Endothelial cell of umbilical vein (primary cell): Measurements from ENCODE around the gene ASB2. TPM values are rescaled to one million over a fixed set of nuclear protein-coding genes. Genes with fewer than 3 reads are reported as not detected.

Experiments
- BruUV-seq: library from RNA; stranded (reverse); fragments of 400-500 nt; replicated peaks from 2 replicates; lab custom pipeline; 2021; lab: Mats Ljungman, UMichigan
- CTCF ChIA-PET: fragments of 300-600, 350-600 bp; sonication (Branson Sonifier 250); formaldehyde crosslinking; loops from one replicate; lab custom pipeline; 2021; ENCODE audit warnings: antibody characterized with exemption, inconsistent platforms; lab: Charles Lee
- POLR2A ChIA-PET: fragments of 300-600, 350-600 bp; sonication (Branson Sonifier 250); formaldehyde crosslinking; loops from one replicate; lab custom pipeline; 2021; ENCODE audit warnings: antibody characterized with exemption, inconsistent platforms; lab: Charles Lee
- DNase-seq: peaks from one replicate; pipeline ENCODE4 v3.0.0-alpha.2; 2011; ENCODE audit warnings: low read depth, low spot score
- FAIRE-seq: peaks from 2 replicates; lab custom pipeline; 2011; peaks lifted over from hg19 to GRCh38; lab: Jason Lieb, UNC
- H2AFZ ChIP-seq: 2 replicates; pipeline ENCODE4 v1.6.0; 2012; ENCODE audit warnings: low read depth, low read length, control low read depth, inconsistent platforms
- H3K27ac ChIP-seq: 2 replicates; pipeline ENCODE4 v1.5.1; 2011; ENCODE audit warnings: low read depth, mild to moderate bottlenecking, control low read depth, low read length, moderate library complexity; ENCODE audit not compliant: insufficient read depth
- H3K27me3 ChIP-seq, 2 experiments: 2 replicates each; pipeline versions ENCODE4 v1.6.0 to v1.6.1; 2011; ENCODE audit warnings: low read length in 2 of 2, mixed read lengths in 1 of 2; ENCODE audit not compliant: control insufficient read depth in 2 of 2, insufficient read depth in 2 of 2
- H3K36me3 ChIP-seq, 2 experiments: 2 replicates in 1 of 2; 3 replicates in 1 of 2; pipeline ENCODE4 v1.5.1; 2011; ENCODE audit warnings: low read length in 2 of 2, mild to moderate bottlenecking in 1 of 2, moderate library complexity in 1 of 2; ENCODE audit not compliant: control insufficient read depth in 2 of 2, insufficient read depth in 2 of 2; ENCODE audit errors: extremely low read depth in 1 of 2
- H3K4me1 ChIP-seq: 3 replicates; pipeline ENCODE4 v1.5.1; 2011; ENCODE audit warnings: mild to moderate bottlenecking, low read length; ENCODE audit not compliant: control insufficient read depth, insufficient read depth; ENCODE audit errors: extremely low read depth
- H3K4me2 ChIP-seq: 2 replicates; pipeline ENCODE4 v1.6.1; 2011; ENCODE audit warnings: low read length, control low read depth, mixed read lengths; ENCODE audit not compliant: insufficient read depth
- H3K4me3 ChIP-seq, 3 experiments: fragments of 200-600 bp in 1 of 3; sonication (generic), shearing (Covaris generic) in 1 of 3; replicated peaks in 1 of 3; 2 replicates each; pipeline ENCODE4 v1.5.1; 2011 to 2016; ENCODE audit warnings: control low read depth in 3 of 3, low read length in 3 of 3, mild to moderate bottlenecking in 2 of 3, inconsistent platforms in 1 of 3, low read depth in 1 of 3, moderate library complexity in 1 of 3; ENCODE audit not compliant: insufficient read depth in 1 of 3
- H3K79me2 ChIP-seq: 2 replicates; pipeline ENCODE4 v1.6.0; 2012; ENCODE audit warnings: low read length, inconsistent platforms; ENCODE audit not compliant: control insufficient read depth, insufficient read depth
- H3K9ac ChIP-seq: replicated peaks from 2 replicates; pipeline ENCODE3; 2011; ENCODE audit warnings: low read length, control low read depth; ENCODE audit not compliant: insufficient read depth; ENCODE audit errors: extremely low read depth
- H3K9me1 ChIP-seq: replicated peaks from 3 replicates; pipeline ENCODE4 v1.6.0; 2011; ENCODE audit warnings: mild to moderate bottlenecking, low read length; ENCODE audit not compliant: control insufficient read depth, insufficient read depth; ENCODE audit errors: extremely low read depth
- H3K9me3 ChIP-seq: replicated peaks from 2 replicates; pipeline ENCODE4 v1.5.1; 2012; ENCODE audit warnings: low read length, inconsistent platforms; ENCODE audit not compliant: control insufficient read depth, insufficient read depth
- H4K20me1 ChIP-seq: replicated peaks from 2 replicates; pipeline ENCODE3; 2011; ENCODE audit warnings: mild to moderate bottlenecking, low read length; ENCODE audit not compliant: control insufficient read depth, insufficient read depth; ENCODE audit errors: extremely low read depth
- CTCF ChIP-seq, 2 donors: IDR thresholded peaks; 1 replicate in 1 of 2; 2 replicates in 1 of 2; pipeline ENCODE4 v1.5.1; 2011; ENCODE audit warnings: low read length in 2 of 2, mild to moderate bottlenecking in 2 of 2, moderate library complexity in 2 of 2, control low read depth in 1 of 2, inconsistent platforms in 1 of 2, low read depth in 1 of 2; ENCODE audit not compliant: insufficient read depth in 1 of 2; ENCODE audit errors: extremely low read depth in 1 of 2
- EZH2 ChIP-seq: IDR thresholded peaks from 2 replicates; pipeline ENCODE4 v1.6.1; 2012; ENCODE audit warnings: borderline replicate concordance, low read depth, mild to moderate bottlenecking, moderate library complexity, low read length, inconsistent platforms; ENCODE audit not compliant: severe bottlenecking
- FOS ChIP-seq: IDR thresholded peaks from 2 replicates; pipeline ENCODE4 v1.6.1; 2011; ENCODE audit warnings: mild to moderate bottlenecking, low read length, moderate library complexity, borderline replicate concordance; ENCODE audit not compliant: insufficient read depth
- GATA2 ChIP-seq: IDR thresholded peaks from 2 replicates; pipeline ENCODE4 v1.7.0; 2011; ENCODE audit warnings: low read depth, mild to moderate bottlenecking, moderate library complexity, mixed read lengths, low read length; ENCODE audit not compliant: insufficient read length, insufficient read depth
- JUN ChIP-seq: IDR thresholded peaks from 2 replicates; pipeline ENCODE4 v1.6.1; 2011; ENCODE audit warnings: borderline replicate concordance, low read depth; ENCODE audit not compliant: insufficient read length, insufficient read depth
- MAX ChIP-seq: IDR thresholded peaks from 2 replicates; pipeline ENCODE4 v1.6.1; 2011; ENCODE audit not compliant: insufficient read depth, insufficient read length
- MYC ChIP-seq: IDR thresholded peaks from one replicate; pipeline ENCODE4 v1.6.1; 2011; ENCODE audit warnings: mild to moderate bottlenecking, low read depth, low read length
- POLR2A ChIP-seq: IDR thresholded peaks from 2 replicates; pipeline ENCODE4 v1.6.1; 2012; ENCODE audit warnings: low read depth, mild to moderate bottlenecking, control low read depth, low read length
- POLR2AphosphoS5 ChIP-seq: IDR thresholded peaks from 2 replicates; pipeline ENCODE4 v1.6.1; 2012; ENCODE audit warnings: low read depth, mild to moderate bottlenecking, control low read depth, low read length, moderate library complexity; ENCODE audit not compliant: insufficient read depth
- dilution Hi-C: fragments of 300-500 bp; cut with MboI; formaldehyde crosslinking; loops from one replicate; pipeline ENCODE4 v1.15.0; 2019; ENCODE audit warnings: low sequenced_read_pairs; ENCODE audit not compliant: extremely low pct_ligation_motif_present
- intact Hi-C: fragments of 100-400 bp; cut with micrococcal nuclease; formaldehyde crosslinking; loops from one replicate; pipeline ENCODE4 v1.10.0; 2022
- polyA plus RNA-seq, 4 experiments: library from polyadenylated mRNA; depleted of rRNA in 3 of 4; stranded (reverse) in 3 of 4; unstranded in 1 of 4; fragments of >200 nt; gene quantifications; 2 replicates each; pipeline versions ENCODE4 v1.2.1 to v1.2.3, GENCODE V29; 2011 to 2012; ENCODE audit warnings: missing spikeins in 1 of 4
- total RNA-seq: library from RNA; stranded (reverse); gene quantifications from 2 replicates; pipeline ENCODE4 v1.2.3, GENCODE V29; 2021

The ASB2 gene
- total and polyA plus RNA-seq, 2 donors (not counting 3 experiments of a cell fraction or from before 2014, with no cell fraction given): not detected

- H2AFZ ChIP-seq: no peak overlapping the region
- no peak overlapping the region for H3K4me3 ChIP-seq
- H3K4me2 ChIP-seq: no peak overlapping the region
- no peak for FAIRE-seq
- intact Hi-C loops: no loop called here
- H4K20me1 ChIP-seq: no peaks in the 10 kb centered on the region
- DNase-seq: no peak
- POLR2A ChIA-PET: no interaction called here
- H3K27ac ChIP-seq: no peak overlapping the region
- H3K27me3 ChIP-seq: no peaks in the 10 kb centered on the region
- H3K9me3 ChIP-seq: no peaks in the 10 kb centered on the region
- no peaks in the 10 kb centered on the region for H3K4me1 ChIP-seq
- no peak overlapping the region for H3K9ac ChIP-seq
- TF ChIP-seq FOS (no peak), MYC (no peak), JUN (no peak), MAX (no peak), GATA2 (no peak), POLR2A (no peak), CTCF (IDR thresholded peaks at IDR 0.05; ENCODE audit: extremely low read depth in 1 of 2, insufficient read depth in 1 of 2, low read depth in 1 of 2, low read length in 2 of 2) (no peak), POLR2AphosphoS5 (no peak), EZH2 (no peak)
- CTCF ChIA-PET: interaction anchor here (1.6 kb wide), 1 partner anchor 10 kb away, joined by 4 read pairs; no protein-coding TSS in a partner anchor
- dilution Hi-C loops: no loop called here
- H3K79me2 ChIP-seq: no peaks in the 10 kb centered on the region
- H3K9me1 ChIP-seq: no peaks in the 10 kb centered on the region
- H3K36me3 ChIP-seq: no peaks in the 10 kb centered on the region
- BruUV-seq: no TSS peak
Measured at GRCh38 chr14:93898731-93899130, 77.6 kb downstream of the ASB2 start.
